ENCODE measurements around the gene VPS18.

DNA sequence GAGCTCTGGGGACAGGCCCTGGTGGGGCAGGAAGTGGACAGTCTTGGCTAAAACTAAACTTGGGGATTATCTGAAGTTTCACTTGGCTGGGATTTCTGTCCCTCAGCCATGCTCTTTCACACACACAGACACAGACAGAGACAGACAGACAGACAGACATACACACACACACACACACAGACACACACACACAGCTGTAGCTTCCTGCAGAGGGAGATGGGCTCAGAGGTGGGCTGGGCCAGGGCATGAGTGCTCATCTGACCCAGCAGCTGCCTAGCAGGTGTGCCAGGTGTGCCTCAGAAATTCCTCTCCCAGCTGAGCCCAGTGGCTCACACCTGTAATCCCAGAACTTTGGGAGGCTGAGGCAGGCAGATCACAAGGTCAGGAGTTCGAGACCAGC lies 23.5 kb upstream of the VPS18 start:
- TF ChIP-seq EZH2 (IDR thresholded peaks at IDR 0.05; ENCODE audit: insufficient read depth, poor library complexity, severe bottlenecking) (no peak), EZH2phosphoT487 (IDR thresholded peaks at IDR 0.05; ENCODE audit: insufficient read depth, low read depth) (no peak)

Data from GM23248 (cell line).